Lower leg skin (tissue), 3 donors: Measurements from ENCODE around the gene CNOT1.

ENCODE experiments used
- POLR2A ChIP-seq, 2 donors: fragments of 450-650 bp; IDR thresholded peaks; one replicate each; pipeline ENCODE4 v1.6.1; 2016 to 2017; ENCODE audit warnings: antibody characterized with exemption in 2 of 2, mild to moderate bottlenecking in 1 of 2, moderate library complexity in 1 of 2
- TF ChIP-seq, protein P1 (sequence below), 3 donors: fragments of 450-650 bp; IDR thresholded peaks; one replicate each; pipeline ENCODE4 v1.5.1; 2016; ENCODE audit warnings: antibody characterized with exemption in 3 of 3, mild to moderate bottlenecking in 3 of 3, moderate library complexity in 2 of 3

DNA sequence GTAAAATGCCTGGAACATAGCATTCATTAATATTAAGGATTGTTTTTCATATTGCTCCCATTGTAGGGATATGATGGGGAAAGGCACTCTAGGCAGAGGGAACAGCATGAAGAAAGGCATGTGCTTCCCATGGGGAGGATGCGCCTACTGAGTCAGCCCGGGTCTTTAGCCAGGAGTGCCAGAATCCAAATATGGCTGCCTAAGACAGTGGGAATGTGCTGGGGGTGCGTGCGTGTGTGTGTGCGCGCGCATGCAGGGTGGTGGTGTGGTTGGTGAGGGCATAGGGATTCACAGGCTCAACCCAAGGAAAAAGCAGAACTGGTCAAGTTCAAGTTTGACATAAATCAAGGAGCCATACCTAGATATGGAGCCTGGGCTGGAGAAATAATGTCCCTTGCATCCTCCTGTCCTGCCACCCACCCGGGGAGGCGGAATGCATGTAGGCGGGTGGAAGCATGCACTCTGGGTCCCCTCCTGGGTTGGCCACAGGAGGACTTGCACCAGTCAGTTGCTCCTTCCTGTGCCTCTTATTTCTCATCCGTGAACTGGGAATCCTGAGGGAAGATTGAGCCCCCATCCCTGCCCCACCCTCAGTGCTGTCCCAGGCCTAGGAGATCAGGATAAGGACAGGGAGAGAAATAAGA is 148.3 kb downstream of the CNOT1 start:
- TF ChIP-seq, protein P1, sequence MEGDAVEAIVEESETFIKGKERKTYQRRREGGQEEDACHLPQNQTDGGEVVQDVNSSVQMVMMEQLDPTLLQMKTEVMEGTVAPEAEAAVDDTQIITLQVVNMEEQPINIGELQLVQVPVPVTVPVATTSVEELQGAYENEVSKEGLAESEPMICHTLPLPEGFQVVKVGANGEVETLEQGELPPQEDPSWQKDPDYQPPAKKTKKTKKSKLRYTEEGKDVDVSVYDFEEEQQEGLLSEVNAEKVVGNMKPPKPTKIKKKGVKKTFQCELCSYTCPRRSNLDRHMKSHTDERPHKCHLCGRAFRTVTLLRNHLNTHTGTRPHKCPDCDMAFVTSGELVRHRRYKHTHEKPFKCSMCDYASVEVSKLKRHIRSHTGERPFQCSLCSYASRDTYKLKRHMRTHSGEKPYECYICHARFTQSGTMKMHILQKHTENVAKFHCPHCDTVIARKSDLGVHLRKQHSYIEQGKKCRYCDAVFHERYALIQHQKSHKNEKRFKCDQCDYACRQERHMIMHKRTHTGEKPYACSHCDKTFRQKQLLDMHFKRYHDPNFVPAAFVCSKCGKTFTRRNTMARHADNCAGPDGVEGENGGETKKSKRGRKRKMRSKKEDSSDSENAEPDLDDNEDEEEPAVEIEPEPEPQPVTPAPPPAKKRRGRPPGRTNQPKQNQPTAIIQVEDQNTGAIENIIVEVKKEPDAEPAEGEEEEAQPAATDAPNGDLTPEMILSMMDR (IDR thresholded peaks at IDR 0.05): no peak
- no peak for TF ChIP-seq POLR2A (IDR thresholded peaks at IDR 0.05)
